Tibial nerve (tissue), 3 donors: ENCODE measurements around the gene TMEM120A.

ENCODE experiments used
- POLR2A ChIP-seq, 2 donors: fragments of 450-650 bp; IDR thresholded peaks; one replicate each; pipeline ENCODE4 v1.6.1; 2017; ENCODE audit warnings: antibody characterized with exemption in 2 of 2, mild to moderate bottlenecking in 2 of 2, moderate library complexity in 2 of 2
- TF ChIP-seq, protein P1 (sequence below), 5 experiments: fragments of 200-600 bp in 3 of 5; fragments of 450-650 bp in 2 of 5; sonication (generic) in 3 of 5; IDR thresholded peaks; one replicate each; pipeline ENCODE4 v1.5.1; 2016 to 2019; ENCODE audit warnings: antibody characterized with exemption in 5 of 5, mild to moderate bottlenecking in 3 of 5, moderate library complexity in 2 of 5

DNA sequence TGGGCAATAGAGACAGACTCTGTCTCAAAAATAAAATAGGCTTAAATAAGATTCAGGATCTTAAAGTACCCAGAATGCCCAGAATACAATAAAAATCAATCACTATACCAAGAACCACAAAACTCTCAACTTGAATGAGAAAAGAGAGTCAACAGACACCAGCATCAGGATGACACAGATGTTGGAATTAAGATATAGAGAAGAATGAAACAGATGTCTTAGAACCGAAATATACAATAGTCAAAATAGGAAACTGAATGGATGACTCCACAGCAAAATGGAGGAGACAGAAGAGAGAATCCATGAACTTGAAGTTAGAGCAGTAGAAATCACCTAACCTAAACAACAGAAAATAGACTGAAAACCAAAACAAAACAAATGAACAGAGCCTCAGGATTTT lies 49.9 kb downstream of the TMEM120A start:
- TF ChIP-seq, protein P1, sequence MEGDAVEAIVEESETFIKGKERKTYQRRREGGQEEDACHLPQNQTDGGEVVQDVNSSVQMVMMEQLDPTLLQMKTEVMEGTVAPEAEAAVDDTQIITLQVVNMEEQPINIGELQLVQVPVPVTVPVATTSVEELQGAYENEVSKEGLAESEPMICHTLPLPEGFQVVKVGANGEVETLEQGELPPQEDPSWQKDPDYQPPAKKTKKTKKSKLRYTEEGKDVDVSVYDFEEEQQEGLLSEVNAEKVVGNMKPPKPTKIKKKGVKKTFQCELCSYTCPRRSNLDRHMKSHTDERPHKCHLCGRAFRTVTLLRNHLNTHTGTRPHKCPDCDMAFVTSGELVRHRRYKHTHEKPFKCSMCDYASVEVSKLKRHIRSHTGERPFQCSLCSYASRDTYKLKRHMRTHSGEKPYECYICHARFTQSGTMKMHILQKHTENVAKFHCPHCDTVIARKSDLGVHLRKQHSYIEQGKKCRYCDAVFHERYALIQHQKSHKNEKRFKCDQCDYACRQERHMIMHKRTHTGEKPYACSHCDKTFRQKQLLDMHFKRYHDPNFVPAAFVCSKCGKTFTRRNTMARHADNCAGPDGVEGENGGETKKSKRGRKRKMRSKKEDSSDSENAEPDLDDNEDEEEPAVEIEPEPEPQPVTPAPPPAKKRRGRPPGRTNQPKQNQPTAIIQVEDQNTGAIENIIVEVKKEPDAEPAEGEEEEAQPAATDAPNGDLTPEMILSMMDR (IDR thresholded peaks at IDR 0.05) = no peak
- TF ChIP-seq POLR2A (IDR thresholded peaks at IDR 0.05) = no peak
